HEK293 (cell line): ENCODE data around the gene HELQ.

ENCODE experiments used
- CTCF ChIA-PET: fragments of 350-600 bp; formaldehyde crosslinking; extraction: SDS; loops from one replicate; lab custom pipeline; 2021; ENCODE audit warnings: antibody characterized with exemption; lab: Yijun Ruan, JAX
- POLR2A ChIA-PET: fragments of 300-600 bp; formaldehyde crosslinking; extraction: SDS; loops from one replicate; lab custom pipeline; 2020; ENCODE audit warnings: antibody characterized with exemption, inconsistent platforms; lab: Yijun Ruan, JAX
- H3K27ac ChIP-seq: fragments of 200-500 bp; sonication (Bioruptor generic); 2 replicates; pipeline ENCODE4 v1.5.1; 2014; ENCODE audit warnings: low read depth, low read length, control low read depth, inconsistent platforms; ENCODE audit errors: extremely low read depth
- H3K36me3 ChIP-seq, 2 experiments: fragments of 200-500 bp in 1 of 2; sonication (Bioruptor generic) in 1 of 2; 1 replicate in 1 of 2; 2 replicates in 1 of 2; pipeline ENCODE4 v1.5.1; 2014 to 2017; ENCODE audit warnings: inconsistent platforms in 2 of 2, low read length in 2 of 2; ENCODE audit not compliant: control insufficient read depth in 2 of 2, insufficient read depth in 1 of 2
- H3K4me1 ChIP-seq: fragments of 200-500 bp; sonication (Bioruptor generic); 2 replicates; pipeline ENCODE4 v1.5.1; 2014; ENCODE audit warnings: mild to moderate bottlenecking, low read length, inconsistent platforms; ENCODE audit not compliant: control insufficient read depth, insufficient read depth
- H3K4me3 ChIP-seq: 2 replicates; pipeline ENCODE4 v1.5.1; 2011; ENCODE audit warnings: low read depth, mild to moderate bottlenecking, control low read depth, low read length, moderate library complexity
- H3K9me3 ChIP-seq: fragments of 200-500 bp; sonication (Bioruptor generic); 2 replicates; pipeline ENCODE4 v1.5.1; 2014; ENCODE audit warnings: low read depth, low read length, inconsistent platforms; ENCODE audit not compliant: control insufficient read depth, insufficient read depth
- FEZF1 ChIP-seq: fragments of 450-650 bp; formaldehyde crosslinking; IDR thresholded peaks from 2 replicates; pipeline ENCODE4 v1.5.1; 2016; ENCODE audit warnings: missing biosample characterization, missing genetic modification characterization
- GLIS2 ChIP-seq: fragments of 450-650 bp; formaldehyde crosslinking; IDR thresholded peaks from 2 replicates; pipeline ENCODE4 v1.5.1; 2016; ENCODE audit warnings: missing biosample characterization, missing genetic modification characterization
- KLF1 ChIP-seq: fragments of 450-650 bp; formaldehyde crosslinking; IDR thresholded peaks from 2 replicates; pipeline ENCODE4 v1.5.1; 2016; ENCODE audit warnings: missing biosample characterization, missing genetic modification characterization
- MEIS1 ChIP-seq: sonication (generic); formaldehyde crosslinking; IDR thresholded peaks from 2 replicates; pipeline ENCODE4 v1.8.1; 2022; ENCODE audit warnings: missing genetic modification reagents, mild to moderate bottlenecking, borderline replicate concordance
- MZF1 ChIP-seq: fragments of 450-650 bp; formaldehyde crosslinking; IDR thresholded peaks from 2 replicates; pipeline ENCODE4 v1.5.1; 2017; ENCODE audit warnings: missing biosample characterization, missing genetic modification characterization, borderline replicate concordance
- PRDM10 ChIP-seq: fragments of 450-650 bp; formaldehyde crosslinking; IDR thresholded peaks from 2 replicates; pipeline ENCODE4 v1.5.1; 2016; ENCODE audit warnings: missing biosample characterization, missing genetic modification characterization
- SP7 ChIP-seq: fragments of 450-650 bp; formaldehyde crosslinking; IDR thresholded peaks from 2 replicates; pipeline ENCODE4 v1.5.1; 2016; ENCODE audit warnings: missing biosample characterization, missing genetic modification characterization
- TCF7L2 ChIP-seq: IDR thresholded peaks from 2 replicates; pipeline ENCODE4 v1.6.1; 2011; ENCODE audit warnings: low read depth, mild to moderate bottlenecking, inconsistent platforms, low read length, moderate library complexity, borderline replicate concordance
- YY2 ChIP-seq: fragments of 450-650 bp; formaldehyde crosslinking; IDR thresholded peaks from 2 replicates; pipeline ENCODE4 v1.5.1; 2016; ENCODE audit warnings: missing biosample characterization, missing genetic modification characterization
- ZBTB11 ChIP-seq: fragments of 450-650 bp; formaldehyde crosslinking; conservative IDR thresholded peaks from 2 replicates; pipeline ENCODE4 v1.5.1; 2016; ENCODE audit warnings: low read depth, missing biosample characterization, missing genetic modification characterization
- ZFP69B ChIP-seq: fragments of 450-650 bp; formaldehyde crosslinking; IDR thresholded peaks from 2 replicates; pipeline ENCODE4 v1.5.1; 2016; ENCODE audit warnings: missing biosample characterization, missing genetic modification characterization
- ZNF19 ChIP-seq: fragments of 450-650 bp; formaldehyde crosslinking; IDR thresholded peaks from 2 replicates; pipeline ENCODE4; 2016; ENCODE audit warnings: missing biosample characterization, missing genetic modification characterization, low read depth
- ZNF211 ChIP-seq: fragments of 450-650 bp; formaldehyde crosslinking; IDR thresholded peaks from 2 replicates; pipeline ENCODE4 v1.5.1; 2016; ENCODE audit warnings: low read depth, missing biosample characterization, missing genetic modification characterization
- ZNF221 ChIP-seq: fragments of 450-650 bp; formaldehyde crosslinking; IDR thresholded peaks from 2 replicates; pipeline ENCODE4 v1.5.1; 2017; ENCODE audit warnings: missing biosample characterization, missing genetic modification characterization, borderline replicate concordance
- ZNF510 ChIP-seq: fragments of 450-650 bp; formaldehyde crosslinking; IDR thresholded peaks from 2 replicates; pipeline ENCODE4 v1.5.1; 2018; ENCODE audit warnings: mild to moderate bottlenecking, missing genetic modification characterization, missing biosample characterization; ENCODE audit not compliant: insufficient replicate concordance
- ZNF529 ChIP-seq: fragments of 450-650 bp; formaldehyde crosslinking; IDR thresholded peaks from 2 replicates; pipeline ENCODE4 v1.5.1; 2017; ENCODE audit warnings: missing genetic modification characterization, missing biosample characterization; ENCODE audit not compliant: insufficient replicate concordance
- ZNF585B ChIP-seq: fragments of 450-650 bp; formaldehyde crosslinking; IDR thresholded peaks from 2 replicates; pipeline ENCODE4 v1.5.1; 2016; ENCODE audit warnings: missing biosample characterization, missing genetic modification characterization
- ZNF600 ChIP-seq: fragments of 450-650 bp; formaldehyde crosslinking; IDR thresholded peaks from 2 replicates; pipeline ENCODE4 v1.5.1; 2016; ENCODE audit warnings: missing biosample characterization, missing genetic modification characterization
- ZSCAN30 ChIP-seq: fragments of 450-650 bp; IDR thresholded peaks from 2 replicates; pipeline ENCODE4 v1.5.1; 2018; ENCODE audit warnings: missing biosample characterization, mild to moderate bottlenecking, missing genetic modification characterization, moderate library complexity
- TF ChIP-seq, protein P1 (sequence below): fragments of 450-650 bp; formaldehyde crosslinking; IDR thresholded peaks from 2 replicates; pipeline ENCODE4 v1.5.1; 2016; ENCODE audit warnings: missing biosample characterization, missing genetic modification characterization
- TF ChIP-seq, protein P2 (sequence below): fragments of 450-650 bp; formaldehyde crosslinking; IDR thresholded peaks from 2 replicates; pipeline ENCODE4 v1.5.1; 2016; ENCODE audit warnings: missing biosample characterization, missing genetic modification characterization
- TF ChIP-seq, protein P3 (sequence below): fragments of 450-650 bp; formaldehyde crosslinking; IDR thresholded peaks from 2 replicates; pipeline ENCODE4 v1.5.1; 2016; ENCODE audit warnings: missing biosample characterization, missing genetic modification characterization

Gene HELQ

DNA sequence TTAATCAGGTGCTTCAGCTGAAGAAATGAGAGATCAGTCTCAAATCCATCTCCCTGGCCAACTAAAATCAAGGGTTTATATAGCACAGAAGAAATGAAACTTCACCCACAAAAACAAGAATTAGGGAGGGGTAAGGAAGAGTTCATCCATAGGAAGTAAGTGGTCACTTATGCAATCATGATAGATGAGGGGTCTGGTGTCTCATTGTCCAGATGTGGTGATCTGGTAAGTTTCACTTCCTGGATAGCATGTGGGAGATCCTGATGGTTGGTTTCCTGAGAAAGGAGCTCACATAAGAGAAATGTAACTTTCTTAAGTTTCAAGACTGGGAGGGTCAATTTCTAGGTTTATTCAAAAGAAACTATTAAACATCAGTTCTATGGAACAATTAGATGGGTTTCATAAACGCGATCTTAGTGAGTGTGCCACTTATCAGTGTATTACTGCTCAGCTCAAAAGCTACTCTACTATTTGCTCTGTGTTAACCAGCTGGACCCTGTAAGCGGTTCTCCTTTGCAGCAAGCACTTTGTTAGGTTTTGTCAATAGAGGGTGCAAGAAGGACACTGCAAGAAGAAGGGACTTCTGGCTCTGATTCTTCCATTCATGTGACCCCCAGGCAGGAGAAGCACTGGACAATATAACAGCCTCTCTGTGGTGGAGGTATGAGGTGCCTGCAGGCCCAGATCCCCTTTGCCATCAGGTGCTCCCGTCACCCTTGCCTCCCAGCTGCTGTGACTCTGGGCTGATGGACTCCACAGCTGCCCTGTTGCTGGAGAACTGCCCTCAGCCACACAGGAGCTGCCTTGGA lies 85.6 kb downstream of the HELQ start:
- H3K4me3 ChIP-seq = no peak overlapping the region
- no peaks in the 10 kb centered on the region for H3K36me3 ChIP-seq
- no peak for TF ChIP-seq ZBTB11
- TF ChIP-seq KLF1 (tag by site-specific recombination) = no peak
- no peak for TF ChIP-seq GLIS2 (tag by site-specific recombination)
- no peak for TF ChIP-seq ZNF510 (tag by site-specific recombination)
- TF ChIP-seq YY2 (tag by site-specific recombination) = no peak
- no peak for TF ChIP-seq MEIS1 (CRISPR knock-in tag)
- no peak for TF ChIP-seq ZSCAN30 (tag by site-specific recombination)
- TF ChIP-seq TCF7L2 = no peak
- no peaks in the 10 kb centered on the region for H3K4me1 ChIP-seq
- ChIA-PET CTCF (interaction anchor here (0.6 kb wide), 1 partner anchor 276 kb away, joined by 3 read pairs; no protein-coding TSS in a partner anchor), POLR2A (no interaction called here)
- H3K9me3 ChIP-seq = no peaks in the 10 kb centered on the region
- H3K27ac ChIP-seq = no peak overlapping the region

- CTCF ChIA-PET = no interaction called here
- H3K4me1 ChIP-seq = no peaks in the 10 kb centered on the region
- no peak overlapping the region for H3K4me3 ChIP-seq
- no peaks in the 10 kb centered on the region for H3K36me3 ChIP-seq
- H3K9me3 ChIP-seq = no peaks in the 10 kb centered on the region
- POLR2A ChIA-PET = no interaction called here
- H3K27ac ChIP-seq = no peak overlapping the region
- no peak for TF ChIP-seq ZNF585B (tag by site-specific recombination)
- no peak for TF ChIP-seq MZF1
- no peak for TF ChIP-seq ZNF510 (tag by site-specific recombination)
- TF ChIP-seq PRDM10 (tag by site-specific recombination) = no peak
- no peak for TF ChIP-seq ZNF529 (tag by site-specific recombination)
- no peak for TF ChIP-seq ZNF19 (tag by site-specific recombination)
- TF ChIP-seq, protein P1, sequence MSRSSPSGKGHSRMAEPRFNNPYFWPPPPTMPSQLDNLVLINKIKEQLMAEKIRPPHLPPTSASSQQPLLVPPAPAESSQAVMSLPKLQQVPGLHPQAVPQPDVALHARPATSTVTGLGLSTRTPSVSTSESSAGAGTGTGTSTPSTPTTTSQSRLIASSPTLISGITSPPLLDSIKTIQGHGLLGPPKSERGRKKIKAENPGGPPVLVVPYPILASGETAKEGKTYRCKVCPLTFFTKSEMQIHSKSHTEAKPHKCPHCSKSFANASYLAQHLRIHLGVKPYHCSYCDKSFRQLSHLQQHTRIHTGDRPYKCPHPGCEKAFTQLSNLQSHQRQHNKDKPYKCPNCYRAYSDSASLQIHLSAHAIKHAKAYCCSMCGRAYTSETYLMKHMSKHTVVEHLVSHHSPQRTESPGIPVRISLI (tag by site-specific recombination) = no peak
- TF ChIP-seq, protein P2, sequence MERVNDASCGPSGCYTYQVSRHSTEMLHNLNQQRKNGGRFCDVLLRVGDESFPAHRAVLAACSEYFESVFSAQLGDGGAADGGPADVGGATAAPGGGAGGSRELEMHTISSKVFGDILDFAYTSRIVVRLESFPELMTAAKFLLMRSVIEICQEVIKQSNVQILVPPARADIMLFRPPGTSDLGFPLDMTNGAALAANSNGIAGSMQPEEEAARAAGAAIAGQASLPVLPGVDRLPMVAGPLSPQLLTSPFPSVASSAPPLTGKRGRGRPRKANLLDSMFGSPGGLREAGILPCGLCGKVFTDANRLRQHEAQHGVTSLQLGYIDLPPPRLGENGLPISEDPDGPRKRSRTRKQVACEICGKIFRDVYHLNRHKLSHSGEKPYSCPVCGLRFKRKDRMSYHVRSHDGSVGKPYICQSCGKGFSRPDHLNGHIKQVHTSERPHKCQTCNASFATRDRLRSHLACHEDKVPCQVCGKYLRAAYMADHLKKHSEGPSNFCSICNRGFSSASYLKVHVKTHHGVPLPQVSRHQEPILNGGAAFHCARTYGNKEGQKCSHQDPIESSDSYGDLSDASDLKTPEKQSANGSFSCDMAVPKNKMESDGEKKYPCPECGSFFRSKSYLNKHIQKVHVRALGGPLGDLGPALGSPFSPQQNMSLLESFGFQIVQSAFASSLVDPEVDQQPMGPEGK (tag by site-specific recombination) = no peak
- TF ChIP-seq, protein P3, sequence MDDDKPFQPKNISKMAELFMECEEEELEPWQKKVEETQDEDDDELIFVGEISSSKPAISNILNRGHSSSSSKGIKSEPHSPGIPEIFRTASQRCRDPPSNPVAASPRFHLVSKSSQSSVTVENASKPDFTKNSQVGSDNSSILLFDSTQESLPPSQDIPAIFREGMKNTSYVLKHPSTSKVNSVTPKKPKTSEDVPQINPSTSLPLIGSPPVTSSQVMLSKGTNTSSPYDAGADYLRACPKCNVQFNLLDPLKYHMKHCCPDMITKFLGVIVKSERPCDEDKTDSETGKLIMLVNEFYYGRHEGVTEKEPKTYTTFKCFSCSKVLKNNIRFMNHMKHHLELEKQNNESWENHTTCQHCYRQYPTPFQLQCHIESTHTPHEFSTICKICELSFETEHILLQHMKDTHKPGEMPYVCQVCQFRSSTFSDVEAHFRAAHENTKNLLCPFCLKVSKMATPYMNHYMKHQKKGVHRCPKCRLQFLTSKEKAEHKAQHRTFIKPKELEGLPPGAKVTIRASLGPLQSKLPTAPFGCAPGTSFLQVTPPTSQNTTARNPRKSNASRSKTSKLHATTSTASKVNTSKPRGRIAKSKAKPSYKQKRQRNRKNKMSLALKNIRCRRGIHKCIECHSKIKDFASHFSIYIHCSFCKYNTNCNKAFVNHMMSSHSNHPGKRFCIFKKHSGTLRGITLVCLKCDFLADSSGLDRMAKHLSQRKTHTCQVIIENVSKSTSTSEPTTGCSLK = no peak
- no peak for TF ChIP-seq SP7 (tag by site-specific recombination)
- no peak for TF ChIP-seq ZNF221 (tag by site-specific recombination)
- no peak for TF ChIP-seq ZFP69B (tag by site-specific recombination)
- TF ChIP-seq ZNF211 (tag by site-specific recombination) = no peak
- no peak for TF ChIP-seq FEZF1 (tag by site-specific recombination)
- TF ChIP-seq ZNF600 (tag by site-specific recombination) = no peak
These were observed 91.3 kb downstream of the HELQ start for GRCh38 chr4:83364312-83364711.
